Ishikawa (cell line): ENCODE results near the gene AGAP1.

Experiments used
- CEBPB ChIP-seq: IDR thresholded peaks from 2 replicates; pipeline ENCODE4 v1.6.1; 2012
- CREB1 ChIP-seq: IDR thresholded peaks from 2 replicates; pipeline ENCODE4 v1.6.1; 2012; ENCODE audit warnings: low read depth
- EGR1 ChIP-seq: IDR thresholded peaks from 2 replicates; pipeline ENCODE4 v1.6.1; 2012
- EP300 ChIP-seq: IDR thresholded peaks from 2 replicates; pipeline ENCODE4 v1.6.1; 2012; ENCODE audit warnings: borderline replicate concordance
- FOXM1 ChIP-seq: IDR thresholded peaks from 2 replicates; pipeline ENCODE4 v1.6.1; 2012; ENCODE audit warnings: low read depth, borderline replicate concordance
- MAX ChIP-seq: IDR thresholded peaks from 2 replicates; pipeline ENCODE4 v1.6.1; 2012
- NFIC ChIP-seq: IDR thresholded peaks from 2 replicates; pipeline ENCODE4 v1.6.1; 2012
- RAD21 ChIP-seq: IDR thresholded peaks from 2 replicates; pipeline ENCODE4 v1.6.1; 2012; ENCODE audit warnings: low read depth
- REST ChIP-seq: IDR thresholded peaks from 2 replicates; pipeline ENCODE4 v1.6.1; 2012; ENCODE audit warnings: low read depth, mild to moderate bottlenecking
- TAF1 ChIP-seq: IDR thresholded peaks from 2 replicates; pipeline ENCODE4 v1.6.1; 2012; ENCODE audit warnings: low read depth, mild to moderate bottlenecking
- TCF12 ChIP-seq: IDR thresholded peaks from 2 replicates; pipeline ENCODE4 v1.6.1; 2012; ENCODE audit warnings: low read depth
- TEAD4 ChIP-seq: IDR thresholded peaks from 2 replicates; pipeline ENCODE4 v1.6.1; 2012
- USF1 ChIP-seq: IDR thresholded peaks from 2 replicates; pipeline ENCODE4 v1.6.1; 2012
- YY1 ChIP-seq: IDR thresholded peaks from 2 replicates; pipeline ENCODE4 v1.6.1; 2012; ENCODE audit warnings: low read depth
- ZBTB7A ChIP-seq: IDR thresholded peaks from 2 replicates; pipeline ENCODE4 v1.6.1; 2012; ENCODE audit warnings: low read depth

The AGAP1 gene

GRCh38 chr2:235623752-235624151 lies 129.9 kb downstream of the AGAP1 start:
- TF ChIP-seq TCF12 (no peak), CEBPB (no peak), NFIC (no peak), REST (no peak), FOXM1 (no peak), RAD21 (no peak), CREB1 (no peak), MAX (no peak), ZBTB7A (no peak), EGR1 (no peak), YY1 (no peak), TAF1 (no peak), EP300 (no peak)

- TF ChIP-seq USF1 (no peak), MAX (no peak), TCF12 (no peak), CEBPB (no peak), TAF1 (no peak), EGR1 (no peak), REST (no peak), TEAD4 (no peak), CREB1 (no peak), NFIC (no peak), ZBTB7A (no peak), FOXM1 (no peak), RAD21 (no peak), YY1 (no peak), EP300 (no peak)
Observed at GRCh38 chr2:235626658-235627057, 132.8 kb downstream of the AGAP1 start.

GRCh38 chr2:235627682-235628081 lies 133.8 kb downstream of the AGAP1 start:
- TF ChIP-seq FOXM1 = no peak
- no peak for TF ChIP-seq RAD21
- TF ChIP-seq TEAD4 = no peak
- no peak for TF ChIP-seq EP300
- TF ChIP-seq USF1 = no peak
- no peak for TF ChIP-seq TAF1
- no peak for TF ChIP-seq ZBTB7A

- TF ChIP-seq NFIC = no peak
- no peak for TF ChIP-seq CREB1
- no peak for TF ChIP-seq TEAD4
- TF ChIP-seq YY1 = no peak
- TF ChIP-seq FOXM1 = no peak
- no peak for TF ChIP-seq TAF1
- TF ChIP-seq USF1 = no peak
Observed at GRCh38 chr2:235630718-235631296, 137.0 kb downstream of the AGAP1 start.

GRCh38 chr2:235634435-235635158 lies 140.8 kb downstream of the AGAP1 start:
- no peak for TF ChIP-seq TEAD4
- TF ChIP-seq USF1 = no peak
- TF ChIP-seq NFIC = no peak
- no peak for TF ChIP-seq REST
- no peak for TF ChIP-seq MAX
- TF ChIP-seq CREB1 = no peak
- no peak for TF ChIP-seq YY1
- no peak for TF ChIP-seq CEBPB
- TF ChIP-seq EGR1 = no peak
- TF ChIP-seq ZBTB7A = no peak
- no peak for TF ChIP-seq RAD21
- TF ChIP-seq TCF12 = no peak
